ENCODE results near the gene IRAK2. TPM values are rescaled to one million over a fixed set of nuclear protein-coding genes. Genes with fewer than 3 reads are reported as not detected.
"Not testable (repeated sequence)": the region's sequence is repeated elsewhere in the genome, so short reads cannot be mapped to it uniquely, and the experiment has no call there.

The IRAK2 gene
- total RNA-seq, 6 experiments from 2014 or later: 4.2 to 16.0 (median 8.4) TPM

- no peak for ATAC-seq
- intact Hi-C loops (cut with DNase I): no loop called here
- Histone ChIP-seq H3K9me3 (no peaks in the 10 kb centered on the region), H3K4me1 (no peaks in the 10 kb centered on the region), H3K4me3 (no peak overlapping the region), H3K36me3 (peaks cover 0 to 24% (median 7%) of the 10 kb centered on the region in 4 donors), H3K27ac (no peak overlapping the region), H3K27me3 (no peaks in the 10 kb centered on the region)
- TF ChIP-seq POLR2A (IDR thresholded peaks at IDR 0.05) (no peak), CTCF (IDR thresholded peaks at IDR 0.05) (no peak)
- DNase-seq: no peak
- WGBS (ENCODE audit: insufficient coverage, low coverage, low lambda C conversion rate, missing lambda C conversion rate): 78% methylated on average over 5 of the region's 6 CpGs
Observed at GRCh38 chr3:10260211-10260701, 95.5 kb downstream of the IRAK2 start.

- intact Hi-C loops (cut with DNase I): no loop called here
- ATAC-seq (no peak), DNase-seq (no peak)
- no peak for TF ChIP-seq CTCF (IDR thresholded peaks at IDR 0.05)
- TF ChIP-seq POLR2A (IDR thresholded peaks at IDR 0.05): no peak
- H3K4me1 ChIP-seq: peaks cover 0 to 9% (median 4%) of the 10 kb centered on the region in 4 donors
- H3K4me3 ChIP-seq: no peak overlapping the region
- peaks cover 0 to 20% (median 7%) of the 10 kb centered on the region in 4 donors for H3K36me3 ChIP-seq
- no peak overlapping the region for H3K27ac ChIP-seq
- no peaks in the 10 kb centered on the region for H3K27me3 ChIP-seq
- 83% methylated on average over 4 of the region's 4 CpGs for WGBS (ENCODE audit: insufficient coverage, low coverage, low lambda C conversion rate, missing lambda C conversion rate)
- no peaks in the 10 kb centered on the region for H3K9me3 ChIP-seq
Observed at GRCh38 chr3:10262027-10262426, 97.3 kb downstream of the IRAK2 start.

- ATAC-seq: peak; percentile 73 to 82 (median 75)
- Histone ChIP-seq H3K27me3 (no peaks in the 10 kb centered on the region), H3K9me3 (no peaks in the 10 kb centered on the region), H3K27ac (no peak overlapping the region), H3K36me3 (peaks cover 0 to 20% (median 7%) of the 10 kb centered on the region in 4 donors), H3K4me3 (no peak overlapping the region), H3K4me1 (peaks cover 0 to 9% (median 4%) of the 10 kb centered on the region in 4 donors)
- DNase-seq: no peak
- intact Hi-C loops (cut with DNase I): no loop called here
- no peak for TF ChIP-seq POLR2A (IDR thresholded peaks at IDR 0.05)
- TF ChIP-seq CTCF (IDR thresholded peaks at IDR 0.05): peak; percentile 18 to 33 (median 26)
- WGBS (ENCODE audit: insufficient coverage, low coverage, low lambda C conversion rate, missing lambda C conversion rate): 49% methylated on average over 9 of the region's 12 CpGs
Observed at GRCh38 chr3:10263646-10264363, 99.1 kb downstream of the IRAK2 start.

GRCh38 chr3:10265833-10266232 lies 101.1 kb downstream of the IRAK2 start:
- no peak for DNase-seq
- H3K36me3 ChIP-seq: peaks cover 0 to 28% (median 11%) of the 10 kb centered on the region in 4 donors
- 58% methylated on average over 2 of the region's 2 CpGs for WGBS (ENCODE audit: insufficient coverage, low coverage, low lambda C conversion rate, missing lambda C conversion rate)

GRCh38 chr3:10266936-10267335 lies 102.2 kb downstream of the IRAK2 start:
- H3K4me3 ChIP-seq; ATAC-seq; H3K9me3 ChIP-seq; H3K27ac ChIP-seq; DNase-seq; intact Hi-C loops (cut with DNase I); H3K27me3 ChIP-seq; H3K4me1 ChIP-seq: not testable (repeated sequence)
- 83% methylated on average over 6 of the region's 7 CpGs for WGBS (ENCODE audit: insufficient coverage, low coverage, low lambda C conversion rate, missing lambda C conversion rate)
- peaks cover 0 to 35% (median 9%) of the 10 kb centered on the region in 4 donors for H3K36me3 ChIP-seq

More at GRCh38 chr3:10265833-10266232, 101.1 kb downstream of the IRAK2 start:
- ATAC-seq: peak; percentile 51 to 71 (median 58)
- peaks cover 0 to 9% (median 4%) of the 10 kb centered on the region in 4 donors for H3K4me1 ChIP-seq
- TF ChIP-seq POLR2A (IDR thresholded peaks at IDR 0.05) (no peak), CTCF (IDR thresholded peaks at IDR 0.05) (no peak)
- H3K27ac ChIP-seq: no peak overlapping the region
- intact Hi-C loops (cut with DNase I): no loop called here
- no peaks in the 10 kb centered on the region for H3K9me3 ChIP-seq
- no peak overlapping the region for H3K4me3 ChIP-seq
- H3K27me3 ChIP-seq: no peaks in the 10 kb centered on the region

Measured in right lobe of liver (tissue), 6 donors.